Right lobe of liver (tissue), 6 donors: ENCODE measurements around the gene ULK4. TPM values are rescaled to one million over a fixed set of nuclear protein-coding genes. Genes with fewer than 3 reads are reported as not detected.
"Not testable (repeated sequence)": the region's sequence is repeated elsewhere in the genome, so short reads cannot be mapped to it uniquely, and the experiment has no call there.

Experiments
- ATAC-seq, 4 donors: fragments of 200-7000 bp; cut with Tn5 transposase; one replicate each; pipeline ENCODE4 v1.9.1; 2020; ENCODE audit warnings: mild to moderate bottlenecking in 4 of 4, moderate library complexity in 4 of 4
- DNase-seq, 3 donors: peaks; one replicate each; pipeline ENCODE4 v3.0.0-alpha.2; 2020
- H3K27ac ChIP-seq, 3 donors: fragments of 200-600 bp; one replicate each; pipeline ENCODE4 v1.8.0; 2022
- H3K27me3 ChIP-seq, 2 donors: fragments of 200-600 bp; one replicate each; pipeline ENCODE4 v1.8.0; 2022
- H3K36me3 ChIP-seq, 4 donors: fragments of 200-600 bp; sonication (generic) in 1 of 4; one replicate each; pipeline versions ENCODE4 v1.5.1 to v1.8.0; 2017 to 2022; ENCODE audit warnings: control low read depth in 1 of 4
- H3K4me1 ChIP-seq, 4 donors: fragments of 200-600 bp; sonication (generic) in 1 of 4; one replicate each; pipeline versions ENCODE4 v1.5.1 to v1.8.0; 2017 to 2022; ENCODE audit warnings: control low read depth in 1 of 4
- H3K4me3 ChIP-seq, 3 donors: fragments of 200-600 bp; one replicate each; pipeline ENCODE4 v1.8.0; 2022
- H3K9me3 ChIP-seq, 4 donors: fragments of 200-600 bp; sonication (generic) in 1 of 4; one replicate each; pipeline versions ENCODE4 v1.5.1 to v1.8.0; 2017 to 2022; ENCODE audit warnings: control low read depth in 1 of 4
- CTCF ChIP-seq, 4 donors: fragments of 200-600 bp in 3 of 4; fragments of 450-650 bp in 1 of 4; IDR thresholded peaks; one replicate each; pipeline versions ENCODE4 v1.5.1 to v1.8.0; 2016 to 2022; ENCODE audit warnings: antibody characterized with exemption in 4 of 4, mild to moderate bottlenecking in 2 of 4
- POLR2A ChIP-seq: fragments of 450-650 bp; IDR thresholded peaks from one replicate; pipeline ENCODE4 v1.6.1; 2017; ENCODE audit warnings: antibody characterized with exemption, mild to moderate bottlenecking
- WGBS: methylation state at CpG from one replicate; pipeline ENCODE4 v1.1.6; 2018; ENCODE audit warnings: low coverage, low lambda C conversion rate; ENCODE audit not compliant: insufficient coverage; ENCODE audit errors: missing lambda C conversion rate; 5-methylcytosine and 5-hydroxymethylcytosine counted together
- intact Hi-C, 2 donors: fragments of 100-400 bp; cut with DNase I; formaldehyde crosslinking; loops; one replicate each; pipeline versions ENCODE4 v1.11.2 to v1.14.1; 2022
- total RNA-seq, 6 experiments: library from RNA; depleted of rRNA in 2 of 6; stranded (reverse); fragments of >200 nt in 2 of 6; fragmentation: NEBNext Ultra II Directional in 3 of 6; extraction: Animal tissue kit (Norgen Biotek cat#: 25700) in 3 of 6; gene quantifications; one replicate each; pipeline versions ENCODE4 v1.1.0 to v1.2.4, GENCODE V29; 2016 to 2023
- donor health status: DM: no; HTN: yes; CAD: no.
- donor health status: DM: no; HTN: no; CAD: no.
- donor health status: DM: no; HTN: no; CAD: no.
- donor health status: DM: no; HTN: yes; CAD: no.
- donor health status: DM: no; HTN: yes; CAD: no.

ULK4 gene
- total RNA-seq, 6 experiments from 2014 or later: 2.8 to 5.6 (median 4.9) TPM

- no peak overlapping the region for H3K4me3 ChIP-seq
- TF ChIP-seq POLR2A (no peak), CTCF (IDR thresholded peaks at IDR 0.05) (no peak)
Observed at GRCh38 chr3:41768363-41768762, 193.5 kb downstream of the ULK4 start.

GRCh38 chr3:41762867-41763266 is 199.0 kb downstream of the ULK4 start:
- DNase-seq, intact Hi-C loops, H3K27me3 ChIP-seq, H3K36me3 ChIP-seq, ATAC-seq, H3K4me1 ChIP-seq, H3K4me3 ChIP-seq, H3K27ac ChIP-seq, H3K9me3 ChIP-seq: not testable (repeated sequence)
- WGBS: 85% methylated on average over 6 of the region's 7 CpGs

More at GRCh38 chr3:41768363-41768762, 193.5 kb downstream of the ULK4 start:
- intact Hi-C loops: no loop called here
- H3K27me3 ChIP-seq: no peaks in the 10 kb centered on the region
- H3K27ac ChIP-seq: no peak overlapping the region
- no peaks in the 10 kb centered on the region for H3K9me3 ChIP-seq
- no peaks in the 10 kb centered on the region for H3K4me1 ChIP-seq
- ATAC-seq: no peak
- DNase-seq: no peak
- WGBS: 100% methylated on average over 1 of the region's 1 CpG
- no peaks in the 10 kb centered on the region for H3K36me3 ChIP-seq

- intact Hi-C loops: no loop called here
- ATAC-seq (no peak), DNase-seq (no peak)
- Histone ChIP-seq H3K4me3 (no peak overlapping the region), H3K9me3 (no peaks in the 10 kb centered on the region), H3K36me3 (no peaks in the 10 kb centered on the region), H3K27me3 (no peaks in the 10 kb centered on the region), H3K27ac (no peak overlapping the region), H3K4me1 (no peaks in the 10 kb centered on the region)
- TF ChIP-seq CTCF (IDR thresholded peaks at IDR 0.05) (no peak), POLR2A (no peak)
Observed at GRCh38 chr3:41753651-41754050, 208.3 kb downstream of the ULK4 start.

GRCh38 chr3:41751597-41751996 is 210.3 kb downstream of the ULK4 start:
- intact Hi-C loops: no loop called here
- Histone ChIP-seq H3K27me3 (no peaks in the 10 kb centered on the region), H3K36me3 (no peaks in the 10 kb centered on the region), H3K4me1 (no peaks in the 10 kb centered on the region), H3K4me3 (no peak overlapping the region), H3K9me3 (no peaks in the 10 kb centered on the region), H3K27ac (no peak overlapping the region)
- DNase-seq (no peak), ATAC-seq (no peak)
- TF ChIP-seq POLR2A (no peak), CTCF (IDR thresholded peaks at IDR 0.05) (no peak)

GRCh38 chr3:41749988-41750387 is 211.9 kb downstream of the ULK4 start:
- H3K4me3 ChIP-seq: no peak overlapping the region
- DNase-seq: no peak
- ATAC-seq: no peak
- no peaks in the 10 kb centered on the region for H3K27me3 ChIP-seq
- H3K4me1 ChIP-seq: no peaks in the 10 kb centered on the region
- intact Hi-C loops: no loop called here
- H3K27ac ChIP-seq: no peak overlapping the region
- TF ChIP-seq CTCF (IDR thresholded peaks at IDR 0.05) (no peak), POLR2A (no peak)
- 97% methylated on average over 4 of the region's 4 CpGs for WGBS
- H3K36me3 ChIP-seq: no peaks in the 10 kb centered on the region
- no peaks in the 10 kb centered on the region for H3K9me3 ChIP-seq
